ENCODE data around the gene TMEM14A. TPM values are rescaled to one million over a fixed set of nuclear protein-coding genes. Genes with fewer than 3 reads are reported as not detected.
A peak's percentile ranks its signal among the peaks of the same experiment; 100 is the strongest.

TMEM14A gene
- total RNA-seq, 2 donors from 2014 or later: 13.2 to 13.4 TPM

- Histone ChIP-seq H3K36me3 (no peaks in the 10 kb centered on the region), H3K4me3 (no peak overlapping the region), H3K4me1 (no peaks in the 10 kb centered on the region), H3K27ac (no peak overlapping the region), H3K9me3 (no peaks in the 10 kb centered on the region), H3K27me3 (no peaks in the 10 kb centered on the region)
- no peak for TF ChIP-seq CTCF (IDR thresholded peaks at IDR 0.05)
- no peak for DNase-seq (ENCODE audit: low spot score)
Observed at GRCh38 chr6:52657870-52658269, 13.0 kb upstream of the TMEM14A start.

- Histone ChIP-seq H3K9me3 (no peaks in the 10 kb centered on the region), H3K4me1 (peaks cover 0 to 17% of the 10 kb centered on the region in 2 donors), H3K27me3 (no peaks in the 10 kb centered on the region), H3K36me3 (no peaks in the 10 kb centered on the region), H3K4me3 (no peak overlapping the region), H3K27ac (no peak overlapping the region)
- TF ChIP-seq CTCF (IDR thresholded peaks at IDR 0.05): no peak
- no peak for DNase-seq (ENCODE audit: low spot score)
Observed at GRCh38 chr6:52661551-52661950, 9.4 kb upstream of the TMEM14A start.

- H3K4me1 ChIP-seq: peaks cover 0 to 17% of the 10 kb centered on the region in 2 donors
- no peaks in the 10 kb centered on the region for H3K36me3 ChIP-seq
- no peak overlapping the region for H3K4me3 ChIP-seq
- H3K27me3 ChIP-seq: no peaks in the 10 kb centered on the region
- no peak for TF ChIP-seq CTCF (IDR thresholded peaks at IDR 0.05)
- no peaks in the 10 kb centered on the region for H3K9me3 ChIP-seq
- no peak overlapping the region for H3K27ac ChIP-seq
- DNase-seq (ENCODE audit: low spot score): no peak
Observed at GRCh38 chr6:52662031-52662430, 8.9 kb upstream of the TMEM14A start.

GRCh38 chr6:52663120-52663935, 7.6 kb upstream of the TMEM14A start:
- DNase-seq (ENCODE audit: low spot score): no peak
- H3K27ac ChIP-seq: peak overlapping the region in 1 of 2 donors; percentile 75
- no peaks in the 10 kb centered on the region for H3K27me3 ChIP-seq
- TF ChIP-seq CTCF (IDR thresholded peaks at IDR 0.05): peak; percentile 85 to 91
- H3K4me1 ChIP-seq: peaks cover 0 to 17% of the 10 kb centered on the region in 2 donors
- peak overlapping the region; percentile 65 to 76 for H3K4me3 ChIP-seq
- no peaks in the 10 kb centered on the region for H3K36me3 ChIP-seq
- no peaks in the 10 kb centered on the region for H3K9me3 ChIP-seq

GRCh38 chr6:52663936-52664185, 7.1 kb upstream of the TMEM14A start:
- H3K36me3 ChIP-seq: no peaks in the 10 kb centered on the region
- no peaks in the 10 kb centered on the region for H3K9me3 ChIP-seq
- peak overlapping the region; percentile 75 to 76 for H3K27ac ChIP-seq
- TF ChIP-seq CTCF (IDR thresholded peaks at IDR 0.05): peak in 1 of 2 donors; percentile 48
- peaks cover 0 to 17% of the 10 kb centered on the region in 2 donors for H3K4me1 ChIP-seq
- H3K4me3 ChIP-seq: peak overlapping the region; percentile 65 to 76
- no peaks in the 10 kb centered on the region for H3K27me3 ChIP-seq
- no peak for DNase-seq (ENCODE audit: low spot score)

Measured in right atrium auricular region (tissue), 2 donors.